Osteoblast (primary cell): Measurements from ENCODE around the gene LCP1. TPM values are rescaled to one million over a fixed set of nuclear protein-coding genes. Genes with fewer than 3 reads are reported as not detected.

Source experiments
- DNase-seq: peaks from one replicate; pipeline ENCODE4 v3.0.0; 2011; ENCODE audit warnings: low spot score, mixed read lengths; ENCODE audit not compliant: insufficient read length; ENCODE audit errors: missing footprints
- H2AFZ ChIP-seq: 2 replicates; pipeline ENCODE4 v1.6.0; 2011; ENCODE audit warnings: mild to moderate bottlenecking, low read length
- H3K27ac ChIP-seq: 2 replicates; pipeline ENCODE4 v1.5.1; 2011; ENCODE audit warnings: mild to moderate bottlenecking, low read depth, low read length, moderate library complexity
- H3K27me3 ChIP-seq: 2 replicates; pipeline ENCODE4 v1.6.0; 2012; ENCODE audit warnings: mild to moderate bottlenecking, control low read depth, inconsistent platforms, low read length, moderate library complexity; ENCODE audit not compliant: insufficient read depth
- H3K36me3 ChIP-seq: 2 replicates; pipeline ENCODE4 v1.5.1; 2011; ENCODE audit warnings: mild to moderate bottlenecking, low read length, control low read depth, moderate library complexity; ENCODE audit not compliant: insufficient read depth
- H3K4me1 ChIP-seq: 2 replicates; pipeline ENCODE4 v1.5.1; 2011; ENCODE audit warnings: mild to moderate bottlenecking, low read length, control low read depth, moderate library complexity; ENCODE audit not compliant: insufficient read depth
- H3K4me2 ChIP-seq: 2 replicates; pipeline ENCODE4 v1.6.0; 2011; ENCODE audit warnings: mild to moderate bottlenecking, low read length; ENCODE audit not compliant: insufficient read depth
- H3K4me3 ChIP-seq: fragments of 200-600 bp; sonication (generic); 3 replicates; pipeline ENCODE4 v1.5.1; 2012; ENCODE audit warnings: mild to moderate bottlenecking, low read length, inconsistent platforms; ENCODE audit not compliant: insufficient read depth
- H3K79me2 ChIP-seq: 2 replicates; pipeline ENCODE4 v1.6.0; 2012; ENCODE audit warnings: mild to moderate bottlenecking, low read length, control low read depth, inconsistent platforms; ENCODE audit not compliant: insufficient read depth
- H3K9me3 ChIP-seq: 2 replicates; pipeline ENCODE4 v1.5.1; 2011; ENCODE audit warnings: low read depth, low read length, control low read depth
- H4K20me1 ChIP-seq: 2 replicates; pipeline ENCODE4 v1.6.0; 2012; ENCODE audit warnings: mild to moderate bottlenecking, low read length, control low read depth; ENCODE audit not compliant: insufficient read depth
- CTCF ChIP-seq: IDR thresholded peaks from 2 replicates; pipeline ENCODE4 v1.5.1; 2011; ENCODE audit warnings: mild to moderate bottlenecking, low read depth, low read length, moderate library complexity; ENCODE audit errors: extremely low read depth
- total RNA-seq: library from RNA; depleted of rRNA; stranded (reverse); fragments of >200 nt; gene quantifications from 2 replicates; pipeline ENCODE4 v1.2.3, GENCODE V29; 2012

LCP1 gene
- total RNA-seq, 1 donor = 1.4 TPM

GRCh38 chr13:46121033-46121432 lies 60.9 kb downstream of the LCP1 start:
- Histone ChIP-seq H3K4me3 (no peak overlapping the region), H3K4me2 (no peak overlapping the region), H4K20me1 (no peaks in the 10 kb centered on the region), H3K9me3 (no peaks in the 10 kb centered on the region), H3K79me2 (no peaks in the 10 kb centered on the region), H2AFZ (no peak overlapping the region), H3K4me1 (no peaks in the 10 kb centered on the region), H3K36me3 (no peaks in the 10 kb centered on the region), H3K27ac (no peak overlapping the region), H3K27me3 (peaks cover 48% of the 10 kb centered on the region)
- no peak for TF ChIP-seq CTCF
- no peak for DNase-seq

GRCh38 chr13:46119883-46120614 lies 61.9 kb downstream of the LCP1 start:
- no peak for DNase-seq
- H4K20me1 ChIP-seq = no peaks in the 10 kb centered on the region
- H3K36me3 ChIP-seq = no peaks in the 10 kb centered on the region
- no peak overlapping the region for H3K27ac ChIP-seq
- H3K4me1 ChIP-seq = no peaks in the 10 kb centered on the region
- no peak overlapping the region for H3K4me3 ChIP-seq
- H3K79me2 ChIP-seq = no peaks in the 10 kb centered on the region
- H3K4me2 ChIP-seq = no peak overlapping the region
- TF ChIP-seq CTCF = no peak
- peaks cover 41% of the 10 kb centered on the region for H3K27me3 ChIP-seq
- no peak overlapping the region for H2AFZ ChIP-seq
- H3K9me3 ChIP-seq = no peaks in the 10 kb centered on the region

GRCh38 chr13:46116653-46117502 lies 65.1 kb downstream of the LCP1 start:
- Histone ChIP-seq H4K20me1 (no peaks in the 10 kb centered on the region), H3K4me2 (no peak overlapping the region), H3K9me3 (no peaks in the 10 kb centered on the region), H3K4me1 (no peaks in the 10 kb centered on the region), H3K4me3 (no peak overlapping the region), H3K27me3 (peaks cover 20% of the 10 kb centered on the region), H2AFZ (no peak overlapping the region), H3K79me2 (no peaks in the 10 kb centered on the region), H3K36me3 (no peaks in the 10 kb centered on the region), H3K27ac (no peak overlapping the region)
- no peak for DNase-seq
- no peak for TF ChIP-seq CTCF

- H2AFZ ChIP-seq = no peak overlapping the region
- no peaks in the 10 kb centered on the region for H3K79me2 ChIP-seq
- no peaks in the 10 kb centered on the region for H3K4me1 ChIP-seq
- no peaks in the 10 kb centered on the region for H3K36me3 ChIP-seq
- H3K27me3 ChIP-seq = peaks cover 13% of the 10 kb centered on the region
- no peaks in the 10 kb centered on the region for H4K20me1 ChIP-seq
- H3K4me3 ChIP-seq = no peak overlapping the region
- no peak for DNase-seq
- H3K9me3 ChIP-seq = no peaks in the 10 kb centered on the region
- no peak overlapping the region for H3K4me2 ChIP-seq
- no peak overlapping the region for H3K27ac ChIP-seq
- no peak for TF ChIP-seq CTCF
Observed at GRCh38 chr13:46114613-46115012, 67.4 kb downstream of the LCP1 start.
